Stimulated activated CD4-positive, alpha-beta T cell treated with anti-CD3 and anti-CD28 coated beads, TNF-alpha, amount 100 ng/mL, for 1 hour (primary cell): Measurements from ENCODE around the gene CS.
"Not testable (repeated sequence)": the region's sequence is repeated elsewhere in the genome, so short reads cannot be mapped to it uniquely, and the experiment has no call there.

Experiments
- DNase-seq, 3 donors: peaks; one replicate each; pipeline ENCODE4 v3.0.0-alpha.2; 2020; ENCODE audit warnings: low read depth in 3 of 3, low spot score in 1 of 3

CS gene

GRCh38 chr12:56299853-56300643 is at the start of gene CS:
Gene CS (minus strand): TSS chr12:56300330. CDS start chr12:56300201, 129 bp downstream.
- peak; percentile 93 to 99 (median 95) for DNase-seq

DNA sequence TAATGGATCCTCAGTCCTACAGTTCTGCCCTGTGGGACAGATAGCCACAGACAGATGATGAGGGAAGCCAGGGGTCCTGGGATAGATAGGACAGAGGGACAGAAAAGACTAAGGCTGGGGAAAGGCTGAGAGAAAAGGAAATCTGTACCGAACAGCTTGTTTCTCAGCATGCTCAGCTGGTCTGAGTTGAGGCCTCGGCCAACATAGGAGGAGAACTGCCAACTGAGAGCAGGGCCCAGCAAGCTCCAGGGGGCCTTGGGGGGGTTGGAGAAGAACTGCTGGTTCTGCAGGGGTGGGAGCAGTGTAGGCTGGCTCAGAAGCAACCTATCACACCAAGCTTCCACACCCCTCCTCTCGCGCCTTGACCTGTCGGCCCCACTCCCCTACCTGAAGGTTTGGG is 48.6 kb upstream of the CS start:
- no peak for DNase-seq

GRCh38 chr12:56347255-56347654 is 47.1 kb upstream of the CS start:
- DNase-seq: not testable (repeated sequence)

GRCh38 chr12:56346675-56347074 is 46.5 kb upstream of the CS start:
- no peak for DNase-seq

DNA sequence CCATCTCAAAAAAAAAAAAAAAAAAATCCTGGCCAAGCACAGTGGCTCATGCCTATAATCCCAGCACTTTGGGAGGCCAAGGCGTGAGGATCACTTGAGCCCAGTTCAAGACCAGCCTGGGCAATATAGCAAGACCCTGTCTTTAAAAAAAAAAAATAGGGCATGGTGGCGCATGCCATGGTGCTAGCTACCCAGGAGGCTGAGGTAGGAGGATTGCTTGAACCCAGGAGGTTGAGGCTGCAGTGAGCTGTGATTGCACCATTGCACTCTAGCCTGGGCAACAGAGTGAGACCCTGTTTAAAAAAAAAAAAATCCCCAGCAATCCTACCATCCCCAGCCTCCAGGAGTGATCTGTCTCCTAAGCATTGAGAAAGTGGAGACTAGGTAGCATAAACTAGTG is 42.2 kb upstream of the CS start:
- DNase-seq: not testable (repeated sequence)

GRCh38 chr12:56341616-56342015 is 41.5 kb upstream of the CS start:
- no peak for DNase-seq

GRCh38 chr12:56339158-56339422 is 39.0 kb upstream of the CS start:
- DNase-seq: no peak

DNA sequence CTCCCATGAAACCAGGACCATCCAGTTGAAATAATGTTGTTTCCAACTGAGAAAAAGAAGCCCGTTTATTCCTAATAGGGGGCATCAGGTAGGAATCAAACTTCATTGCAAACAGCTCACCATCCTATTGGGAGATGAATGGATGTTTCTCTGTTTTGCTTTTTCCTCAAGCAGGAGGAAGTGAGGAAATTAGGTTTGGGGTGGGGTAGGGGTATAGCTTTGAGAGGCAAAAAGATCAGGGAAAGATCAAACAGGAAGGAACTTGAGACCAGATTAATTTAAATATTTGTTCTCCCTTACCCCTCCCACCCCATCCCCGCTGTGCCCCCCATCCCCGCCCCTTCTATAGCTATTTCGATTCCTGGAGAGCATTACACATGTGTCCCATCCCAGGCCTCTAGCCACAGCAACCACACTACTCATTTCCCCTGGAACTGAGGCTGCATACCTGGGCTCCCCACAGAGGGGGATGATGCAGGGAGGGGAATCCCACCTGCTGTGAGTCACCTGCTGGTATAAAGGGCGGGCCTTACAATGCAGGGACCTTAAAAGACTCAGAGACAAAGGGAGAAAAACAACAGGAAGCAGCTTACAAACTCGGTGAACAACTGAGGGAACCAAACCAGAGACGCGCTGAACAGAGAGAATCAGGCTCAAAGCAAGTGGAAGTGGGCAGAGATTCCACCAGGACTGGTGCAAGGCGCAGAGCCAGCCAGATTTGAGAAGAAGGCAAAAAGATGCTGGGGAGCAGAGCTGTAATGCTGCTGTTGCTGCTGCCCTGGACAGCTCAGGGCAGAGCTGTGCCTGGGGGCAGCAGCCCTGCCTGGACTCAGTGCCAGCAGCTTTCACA is 38.4 kb upstream of the CS start, which contains the start of gene IL23A:
Gene IL23A, plus strand, starts transcription at position 577 of the 850 bp plus-strand sequence. Its CDS starts 161 bp downstream, at position 738.
- peak; percentile 66 to 81 (median 72) for DNase-seq

DNA sequence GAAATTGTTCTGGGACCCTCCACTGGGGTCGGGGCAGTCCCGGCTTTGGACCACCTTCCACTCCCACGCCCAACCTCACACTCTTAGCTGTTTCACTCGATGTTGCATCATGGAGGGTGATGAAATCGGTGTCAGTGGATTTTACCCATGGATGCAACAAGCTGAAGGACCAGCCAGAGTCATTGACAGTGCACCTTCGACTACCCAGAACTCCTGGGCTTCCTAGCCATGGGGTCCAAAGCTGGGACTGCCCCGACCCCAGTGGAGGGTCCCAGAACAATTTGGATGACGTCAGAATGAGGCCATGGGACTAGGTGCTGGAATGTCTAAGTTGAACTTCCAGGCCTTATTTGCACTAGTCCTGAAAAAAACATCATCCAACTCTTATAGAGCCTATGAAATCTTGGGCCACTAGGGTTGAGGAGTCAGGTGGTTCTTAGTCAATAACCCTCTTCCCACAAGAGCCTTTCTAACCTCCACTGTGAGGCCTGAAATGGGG is 37.7 kb upstream of the CS start:
- DNase-seq: no peak

- no peak for DNase-seq
These were observed 36.4 kb upstream of the CS start for GRCh38 chr12:56336361-56337167.

DNA sequence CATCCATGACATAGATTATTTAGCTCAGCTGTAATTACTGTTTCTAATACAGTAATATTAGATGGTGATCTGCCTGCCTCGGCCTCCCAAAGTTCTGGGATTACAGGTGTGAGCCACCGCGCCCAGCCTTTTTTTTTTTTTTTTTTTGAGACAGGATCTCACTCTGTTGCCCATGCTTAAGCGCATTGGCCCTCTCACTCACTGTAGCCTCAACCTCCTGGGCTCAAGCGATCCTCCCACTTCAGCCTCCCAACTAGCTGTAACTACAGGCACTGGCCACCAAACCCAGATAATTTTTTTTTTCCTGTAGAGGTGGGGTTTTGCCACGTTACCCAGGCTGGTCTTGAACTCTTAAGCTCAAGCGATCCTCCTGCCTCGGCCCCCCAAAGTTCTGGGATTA is 35.4 kb upstream of the CS start:
- DNase-seq: not testable (repeated sequence)

- DNase-seq: no peak
These were observed 34.3 kb upstream of the CS start for GRCh38 chr12:56334490-56334793.

DNA sequence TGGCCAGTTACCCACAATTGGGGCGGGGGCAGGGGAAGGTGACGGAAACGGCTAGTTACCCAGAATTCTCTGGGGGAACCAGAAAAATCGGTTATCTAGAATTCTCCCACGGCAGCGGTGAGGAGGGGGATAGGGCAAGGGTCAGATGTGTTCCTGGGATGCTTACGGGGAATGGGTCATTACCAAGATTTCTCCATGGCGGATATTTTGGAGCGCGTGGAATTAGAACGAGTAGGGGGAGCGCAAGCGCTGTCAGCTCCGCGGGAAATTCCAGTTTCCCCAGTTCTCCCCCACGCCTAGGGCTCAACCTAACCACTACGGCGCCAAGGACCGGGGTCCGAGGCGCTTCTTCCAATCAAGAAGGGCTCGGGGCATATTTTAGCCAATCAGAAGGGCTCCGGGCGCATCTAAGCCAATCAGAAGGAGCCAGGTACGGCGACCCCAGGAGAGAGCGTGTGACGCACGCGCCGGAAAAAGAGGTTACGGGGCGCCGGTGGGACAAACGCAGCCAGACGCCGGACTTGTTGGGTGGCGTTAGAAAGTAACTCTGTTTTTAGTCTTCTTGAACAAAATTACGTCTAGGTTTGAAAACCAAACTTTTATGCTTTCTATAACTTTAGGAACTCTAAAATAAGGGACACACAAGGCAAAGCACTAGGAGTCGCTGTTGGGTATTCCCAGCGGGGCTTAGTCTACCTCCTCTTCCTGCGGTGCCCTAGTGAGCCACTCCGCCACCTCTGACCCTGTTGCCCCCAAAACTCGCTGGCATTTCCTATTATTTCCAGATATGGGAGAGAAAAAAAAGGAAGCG is 33.8 kb upstream of the CS start, which contains the start of gene PAN2:
Gene PAN2, minus strand, starts transcription at position 322 of the 811 bp plus-strand sequence. CDS start 906 bp downstream, outside the sequence.
- peak; percentile 79 to 86 (median 83) for DNase-seq

- DNase-seq: no peak
These were observed 33.1 kb upstream of the CS start for GRCh38 chr12:56333197-56333678.

DNA sequence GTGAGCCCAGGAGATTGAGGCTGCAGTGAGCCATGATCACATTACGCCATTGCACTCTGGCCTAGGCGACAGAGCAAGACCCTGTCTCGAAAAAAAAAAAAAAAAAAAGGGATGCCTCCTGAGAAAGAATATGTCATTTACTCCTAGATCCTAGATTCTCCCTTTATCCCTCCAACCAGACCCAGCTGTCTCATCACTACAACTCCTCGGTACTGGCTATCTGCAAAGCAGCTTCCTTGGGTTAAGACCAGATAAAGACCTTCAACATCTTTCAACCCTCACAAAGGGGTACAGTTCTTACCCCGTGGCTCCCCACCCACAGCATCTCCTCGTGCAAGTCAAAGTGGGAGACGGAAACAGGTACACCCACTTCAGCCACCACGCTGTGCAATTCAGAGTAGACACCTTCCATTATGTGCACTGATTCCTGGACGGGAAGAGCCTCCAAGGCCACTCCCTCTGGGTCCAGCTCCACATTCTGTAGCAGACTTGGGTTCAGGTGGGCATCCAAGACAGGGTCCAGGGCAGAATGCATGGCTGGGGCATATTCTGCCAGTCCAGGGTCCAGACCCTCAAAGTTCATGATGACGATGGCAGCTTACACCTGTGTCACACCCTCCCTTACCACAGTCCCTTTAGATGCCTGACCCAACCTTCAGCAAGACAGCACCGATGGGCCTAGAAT is 32.5 kb upstream of the CS start:
- no peak for DNase-seq

DNA sequence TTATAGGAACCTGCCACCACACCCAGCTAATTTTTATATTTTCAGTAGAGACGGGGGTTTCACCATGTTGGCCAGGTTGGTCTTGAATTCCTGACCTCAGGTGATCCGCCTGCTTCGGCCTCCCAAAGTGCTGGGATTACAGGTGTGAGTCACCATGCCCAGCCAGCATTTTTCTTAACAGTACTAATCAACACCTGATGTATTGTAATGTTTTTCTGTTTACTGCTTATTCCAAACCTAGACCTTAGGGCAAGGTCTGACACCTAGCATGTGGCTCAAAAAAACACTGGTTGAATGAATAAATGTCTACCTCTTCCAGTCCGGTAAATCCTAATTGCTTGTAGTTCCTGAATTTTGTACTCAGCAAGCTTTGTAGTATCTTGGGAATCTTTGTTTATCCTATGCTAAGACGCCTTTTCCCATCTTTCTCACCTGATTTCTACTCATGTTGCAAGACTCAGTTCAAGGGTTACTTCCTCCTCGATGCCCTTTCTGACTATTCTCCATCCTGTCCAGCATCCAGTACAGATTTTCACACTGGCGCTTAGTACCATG is 30.9 kb upstream of the CS start:
- DNase-seq: no peak

- DNase-seq: no peak
These were observed 26.4 kb upstream of the CS start for GRCh38 chr12:56326533-56326932.

- no peak for DNase-seq
These were observed 26.0 kb upstream of the CS start for GRCh38 chr12:56326126-56326525.

- no peak for DNase-seq
These were observed 24.1 kb upstream of the CS start for GRCh38 chr12:56324206-56324605.
